Renal pelvis (tissue), 4 donors: ENCODE data around the gene SLIT3. TPM values are rescaled to one million over a fixed set of nuclear protein-coding genes. Genes with fewer than 3 reads are reported as not detected.

Experiments
- DNase-seq: peaks from one replicate; pipeline ENCODE4 v3.0.0-alpha.2; 2013
- polyA plus RNA-seq, 3 donors: library from polyadenylated mRNA; unstranded; fragments of 120-200 nt; gene quantifications; one replicate each; pipeline ENCODE4 v1.2.1, GENCODE V29; 2013; ENCODE audit not compliant: insufficient read length in 3 of 3

SLIT3 gene
- polyA plus RNA-seq, 3 donors = 41.2 to 62.4 (median 57.5) TPM

DNA sequence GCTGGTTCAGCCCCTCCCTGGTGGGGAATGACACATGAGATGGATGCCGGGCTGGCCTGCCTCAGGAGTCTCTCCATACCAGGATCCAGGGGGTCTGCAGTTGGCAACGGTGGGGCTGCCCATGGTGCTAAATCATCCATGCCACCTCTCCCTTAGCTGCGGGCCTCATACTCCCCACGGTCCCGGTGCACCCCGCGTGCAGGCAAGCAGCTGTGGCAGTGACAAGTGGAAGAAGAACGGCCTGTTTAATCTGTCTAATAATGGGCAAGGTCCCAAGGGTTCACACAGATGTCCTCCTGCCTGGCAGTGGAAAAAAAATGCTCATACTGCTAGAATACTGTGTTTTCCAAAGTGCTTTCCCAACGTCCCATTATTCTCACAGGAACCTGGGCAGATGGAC is 524.9 kb downstream of the SLIT3 start:
- DNase-seq = no peak

- no peak for DNase-seq
Observed at GRCh38 chr5:168773226-168773625, 527.7 kb downstream of the SLIT3 start.

DNA sequence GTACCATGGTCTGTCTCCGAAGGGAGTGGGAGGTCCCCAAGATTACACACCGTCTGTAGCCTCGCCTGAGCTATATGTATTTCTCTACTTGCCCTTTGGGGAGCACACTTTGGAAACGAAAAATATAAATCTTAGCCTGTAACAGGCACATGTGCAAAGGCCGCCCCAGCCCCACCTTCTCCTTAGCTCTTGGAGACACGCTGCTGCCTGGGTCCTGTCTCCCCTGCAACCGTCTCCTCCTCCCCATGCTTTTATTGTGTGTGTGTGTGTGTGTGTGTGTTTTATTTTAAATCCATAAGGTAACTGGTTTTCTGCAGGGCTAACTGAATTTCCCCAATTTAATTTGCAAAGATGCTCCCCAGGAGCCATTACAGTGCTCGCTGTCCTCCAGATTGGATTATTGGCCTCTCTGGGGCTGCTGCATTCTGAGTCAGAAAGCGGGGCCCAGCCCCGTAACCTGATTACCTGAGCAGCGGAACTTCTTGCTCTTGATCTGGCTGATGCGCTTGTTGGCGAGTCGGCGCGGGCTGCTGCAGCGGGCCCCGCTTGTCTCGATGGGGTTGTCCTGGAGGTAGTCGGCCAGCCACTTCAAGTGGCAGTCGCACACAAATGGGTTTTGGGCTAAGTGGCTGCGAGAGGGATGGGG is 528.5 kb downstream of the SLIT3 start:
- DNase-seq = no peak

GRCh38 chr5:168771678-168772077 is 529.3 kb downstream of the SLIT3 start:
- no peak for DNase-seq

DNA sequence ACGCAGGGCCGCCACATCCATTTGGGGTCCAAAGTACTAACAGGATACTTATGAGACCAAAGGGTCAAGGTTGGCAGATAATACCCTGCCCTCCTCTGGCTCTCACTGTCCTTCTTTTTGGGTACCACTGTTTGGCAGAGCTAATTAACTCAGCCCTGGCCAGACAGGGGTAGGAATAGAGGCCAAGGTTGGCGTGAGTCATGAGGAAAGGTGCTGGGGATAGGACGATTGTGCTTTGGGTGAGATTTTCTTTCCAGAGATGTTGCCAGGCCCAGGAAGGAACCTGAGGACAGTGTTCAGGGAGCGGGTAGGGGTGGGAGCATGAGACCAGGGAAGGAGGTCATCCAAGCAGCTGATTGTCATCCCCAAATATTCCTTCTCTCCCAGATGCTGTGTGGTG is 529.9 kb downstream of the SLIT3 start:
- no peak for DNase-seq

GRCh38 chr5:168770036-168770498 is 530.9 kb downstream of the SLIT3 start:
- no peak for DNase-seq

GRCh38 chr5:168768172-168768571 is 532.8 kb downstream of the SLIT3 start:
- no peak for DNase-seq

- no peak for DNase-seq
Observed at GRCh38 chr5:168766426-168766700, 534.6 kb downstream of the SLIT3 start.

DNA sequence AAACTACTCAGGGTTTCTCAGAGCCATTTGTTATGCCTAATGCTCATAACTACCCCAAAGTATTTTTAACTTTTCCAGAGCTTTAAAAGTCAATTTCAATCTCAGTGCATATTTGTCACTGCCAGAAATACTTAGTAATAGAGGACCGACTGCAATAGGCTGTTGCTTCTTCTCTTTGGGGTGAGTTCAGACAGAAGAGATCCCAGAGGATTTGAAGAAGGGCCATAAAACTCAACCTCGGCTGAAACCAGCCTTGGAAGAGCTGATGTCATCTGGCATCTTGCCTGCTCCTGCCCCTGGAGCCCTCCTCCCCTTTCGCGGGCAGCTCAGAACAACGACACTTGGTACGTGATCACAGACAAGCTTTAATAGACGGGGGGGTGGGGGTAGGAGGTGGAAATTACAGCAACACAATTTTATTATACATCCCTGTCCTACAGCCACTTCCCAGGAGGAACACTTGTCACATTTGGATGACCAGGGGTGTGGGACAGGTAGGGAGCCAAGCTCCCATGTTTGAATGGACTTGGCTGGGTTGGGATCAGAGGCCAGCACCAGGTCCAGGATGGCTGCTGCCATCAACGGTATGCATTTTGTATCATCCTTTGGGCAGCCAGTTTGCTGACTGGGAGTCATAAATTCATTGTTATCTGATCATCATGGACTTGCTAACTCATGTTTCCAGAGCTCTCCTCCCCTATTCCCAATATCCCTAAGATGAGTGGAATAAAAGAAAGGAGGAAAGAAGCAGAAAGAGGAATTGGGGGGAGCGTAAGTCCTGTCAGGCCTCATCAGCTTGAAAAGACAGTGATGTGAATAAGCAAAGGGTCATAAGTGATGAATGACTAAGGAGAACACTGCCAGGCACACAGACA is 535.2 kb downstream of the SLIT3 start:
- peak; percentile 28 for DNase-seq

DNA sequence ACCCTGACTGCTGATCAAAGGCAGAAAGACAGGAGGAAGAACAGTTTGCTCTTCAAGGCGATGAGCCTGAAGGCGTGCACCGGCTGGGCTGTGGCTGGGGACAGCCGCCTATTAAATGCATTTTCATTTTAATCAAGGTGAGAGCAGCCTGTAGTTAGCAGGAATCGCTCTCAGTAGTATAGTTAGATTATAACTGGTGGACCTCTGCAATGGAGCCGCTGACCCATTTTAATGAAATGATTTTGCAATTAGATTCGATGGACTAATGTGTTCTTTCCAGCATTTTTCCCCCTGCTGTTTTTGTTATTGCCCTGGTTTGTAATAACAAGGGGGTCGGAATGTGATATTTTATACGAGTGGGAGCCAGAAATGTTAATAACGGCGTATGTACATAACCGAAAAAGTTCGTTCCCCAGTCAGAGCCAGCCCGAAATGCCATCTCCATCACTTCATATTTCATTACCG is 535.8 kb downstream of the SLIT3 start:
- DNase-seq = no peak

- DNase-seq = no peak
Observed at GRCh38 chr5:168756453-168757391, 544.2 kb downstream of the SLIT3 start.

- DNase-seq = no peak
Observed at GRCh38 chr5:168755548-168756093, 545.3 kb downstream of the SLIT3 start.

DNA sequence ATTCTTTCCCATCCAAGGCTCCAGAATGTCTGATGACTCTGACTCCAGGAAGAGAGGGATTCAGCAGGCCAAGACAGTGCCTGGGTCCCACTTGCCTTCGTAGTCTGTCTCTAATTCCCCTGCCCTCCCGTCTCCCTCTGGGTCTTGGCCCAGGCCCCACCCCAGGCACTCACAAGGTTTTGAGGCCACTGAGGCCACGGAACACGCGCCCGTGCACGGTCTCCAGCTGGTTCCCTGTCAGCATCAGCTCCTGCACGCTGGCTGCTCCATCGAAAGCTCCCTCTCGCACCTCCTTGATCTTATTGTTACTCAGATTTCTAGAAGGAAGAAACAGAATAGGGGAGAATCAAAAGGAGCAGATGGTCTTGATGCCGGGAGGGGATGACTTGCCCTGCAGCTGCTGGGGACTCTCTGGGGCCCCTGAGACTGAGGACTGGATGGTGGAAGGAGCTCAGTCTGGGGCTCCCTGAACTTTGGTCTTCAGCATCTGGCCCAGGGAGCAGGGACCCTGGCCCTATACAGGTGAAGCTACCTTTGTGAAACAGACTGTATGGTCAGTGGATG is 547.2 kb downstream of the SLIT3 start:
- DNase-seq = no peak

- DNase-seq = no peak
Observed at GRCh38 chr5:168752416-168753190, 548.3 kb downstream of the SLIT3 start.

GRCh38 chr5:168752012-168752411 is 548.9 kb downstream of the SLIT3 start:
- DNase-seq = no peak

DNA sequence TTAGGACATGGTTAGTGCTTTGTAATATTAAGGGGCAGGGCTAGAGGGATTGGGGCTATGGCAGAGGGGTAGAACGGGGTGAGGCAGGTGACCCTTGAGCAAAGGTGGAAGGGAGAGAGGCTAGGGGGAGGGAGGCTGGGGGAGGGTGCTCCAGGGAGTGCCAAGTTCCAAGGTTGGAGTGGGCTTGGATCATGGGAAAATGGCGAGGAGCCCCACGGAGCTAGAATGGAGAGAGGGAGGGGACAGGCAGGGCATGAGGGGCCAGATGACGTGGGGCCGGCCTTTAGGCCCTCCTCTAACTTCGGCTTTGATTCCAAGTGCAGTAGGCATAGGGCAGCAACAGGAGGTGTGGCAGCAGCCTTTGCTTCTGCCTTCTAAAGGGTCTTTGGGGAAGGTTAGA is 550.0 kb downstream of the SLIT3 start:
- no peak for DNase-seq

DNA sequence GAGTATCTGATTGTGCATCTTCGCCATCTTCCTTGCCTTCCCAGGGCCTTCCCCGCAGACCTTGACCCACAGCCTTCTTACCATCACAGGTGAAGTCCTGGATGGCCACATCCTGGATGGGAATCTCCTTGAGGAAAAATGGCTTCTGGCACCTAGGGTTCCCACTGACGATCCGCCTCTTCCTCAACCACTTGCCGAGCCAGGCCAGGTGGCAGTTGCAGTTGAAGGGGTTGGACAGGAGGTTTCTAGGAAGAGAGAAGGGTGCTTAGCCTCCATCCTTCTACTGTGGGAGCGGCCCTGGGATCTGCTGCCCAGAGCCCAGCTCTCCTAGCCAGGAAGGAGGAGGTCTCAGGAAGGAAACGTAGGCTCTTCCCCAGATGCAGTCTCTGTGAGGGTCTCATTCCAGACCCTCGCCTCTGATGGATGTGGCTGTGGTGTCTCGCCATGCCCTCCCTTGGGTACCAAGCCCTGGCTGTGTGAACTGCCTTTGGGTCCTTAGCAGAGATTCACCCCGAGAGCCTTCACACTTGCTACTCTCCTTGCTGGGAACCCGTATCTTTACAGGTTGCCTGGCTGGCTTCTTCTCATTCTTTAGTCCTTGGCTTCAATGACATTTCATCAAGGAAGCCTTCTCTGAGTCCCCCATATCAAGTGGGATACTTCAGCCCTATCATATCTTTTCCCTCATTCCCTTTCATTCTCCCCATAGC is 551.4 kb downstream of the SLIT3 start:
- DNase-seq = no peak

GRCh38 chr5:168747987-168748777 is 552.8 kb downstream of the SLIT3 start:
- DNase-seq = no peak
